Fibroblast of mammary gland (primary cell): Measurements from ENCODE around the gene RPUSD1.

Experiments used
- DNase-seq: peaks from one replicate; pipeline ENCODE4 v3.0.0-alpha.2; 2010; ENCODE audit warnings: low read depth
- H3K4me3 ChIP-seq: 2 replicates; pipeline ENCODE4 v1.5.1; 2011; ENCODE audit warnings: low read depth, mild to moderate bottlenecking, low read length, moderate library complexity; ENCODE audit not compliant: control insufficient read depth
- CTCF ChIP-seq: conservative IDR thresholded peaks from 2 replicates; pipeline ENCODE4 v1.5.1; 2011; ENCODE audit warnings: low read depth, low read length, inconsistent platforms; ENCODE audit not compliant: control insufficient read depth, insufficient read depth

The RPUSD1 gene

GRCh38 chr16:799111-799947 is 11.1 kb upstream of the RPUSD1 start:
- TF ChIP-seq CTCF: no peak
- H3K4me3 ChIP-seq: no peak overlapping the region
- no peak for DNase-seq

- TF ChIP-seq CTCF: no peak
- DNase-seq: no peak
- no peak overlapping the region for H3K4me3 ChIP-seq
Observed at GRCh38 chr16:798666-799065, 10.5 kb upstream of the RPUSD1 start.

- no peak for DNase-seq
- no peak overlapping the region for H3K4me3 ChIP-seq
- TF ChIP-seq CTCF: no peak
Observed at GRCh38 chr16:797686-798085, 9.5 kb upstream of the RPUSD1 start.

- H3K4me3 ChIP-seq: no peak overlapping the region
- TF ChIP-seq CTCF: no peak
- DNase-seq: no peak
Observed at GRCh38 chr16:797120-797420, 8.9 kb upstream of the RPUSD1 start.

- no peak for TF ChIP-seq CTCF
- H3K4me3 ChIP-seq: no peak overlapping the region
- no peak for DNase-seq
Observed at GRCh38 chr16:796296-797119, 8.3 kb upstream of the RPUSD1 start.

GRCh38 chr16:795580-796229 is 7.5 kb upstream of the RPUSD1 start:
- DNase-seq: no peak
- no peak for TF ChIP-seq CTCF
- no peak overlapping the region for H3K4me3 ChIP-seq
